Activated naive CD4-positive, alpha-beta T cell (primary cell): ENCODE data around the gene SMO.
"Not testable (repeated sequence)": the region's sequence is repeated elsewhere in the genome, so short reads cannot be mapped to it uniquely, and the experiment has no call there.

Experiments used
- DNase-seq, 4 experiments: peaks; one replicate each; lab custom pipeline; 2025; lab: John Stamatoyannopoulos, UW

Gene SMO

DNA sequence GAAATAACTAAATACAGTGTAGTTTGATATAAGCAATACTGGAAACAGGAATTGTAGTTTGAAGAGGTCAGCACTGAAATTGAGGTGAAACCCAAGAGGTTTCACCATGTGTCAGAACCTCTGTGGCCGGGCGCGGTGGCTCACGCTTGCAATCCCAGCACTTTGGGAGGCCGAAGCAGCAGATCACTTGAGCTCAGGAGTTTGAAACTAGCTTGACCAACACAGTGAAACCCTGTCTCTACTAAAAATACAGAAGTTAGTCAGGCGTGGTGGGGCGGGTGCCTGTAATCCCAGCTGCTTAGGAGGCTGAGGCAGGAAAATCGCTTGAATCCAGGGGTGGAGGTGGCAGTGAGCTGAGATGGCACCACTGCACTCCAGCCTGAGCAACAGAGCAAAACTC lies 50.1 kb downstream of the SMO start:
- DNase-seq = no peak

DNA sequence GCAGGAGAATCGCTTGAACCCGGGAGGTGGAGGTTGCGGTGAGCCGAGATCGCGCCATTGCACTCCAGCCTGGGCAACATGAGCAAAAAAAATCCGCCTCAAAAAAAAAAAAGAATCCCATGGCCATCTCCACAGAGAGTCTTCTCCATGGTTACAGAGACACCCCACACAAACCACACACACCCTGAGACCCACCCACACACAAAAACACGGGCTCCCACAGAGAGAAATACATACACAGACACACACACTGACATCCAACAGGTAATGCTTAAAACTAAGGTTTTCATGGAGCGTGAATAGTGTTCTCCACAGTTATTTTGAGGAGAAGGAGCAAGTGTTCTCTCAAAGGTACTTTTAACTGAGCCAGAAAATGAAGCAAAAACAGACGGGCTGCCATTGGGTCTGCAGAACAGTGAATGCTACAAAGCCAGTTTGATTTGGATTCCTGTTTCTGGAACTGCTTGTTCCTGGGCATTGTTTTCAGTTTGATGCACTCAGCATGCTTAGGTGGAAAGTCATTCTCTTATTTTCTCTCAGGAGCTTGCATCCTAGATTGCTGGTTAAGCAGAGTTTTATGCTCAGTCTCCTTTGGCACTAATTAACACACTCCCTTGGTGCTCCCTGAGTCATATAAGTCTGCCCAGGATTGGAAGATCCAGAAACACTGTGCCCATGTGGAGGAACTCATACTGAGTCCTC lies 51.8 kb downstream of the SMO start:
- no peak for DNase-seq

DNA sequence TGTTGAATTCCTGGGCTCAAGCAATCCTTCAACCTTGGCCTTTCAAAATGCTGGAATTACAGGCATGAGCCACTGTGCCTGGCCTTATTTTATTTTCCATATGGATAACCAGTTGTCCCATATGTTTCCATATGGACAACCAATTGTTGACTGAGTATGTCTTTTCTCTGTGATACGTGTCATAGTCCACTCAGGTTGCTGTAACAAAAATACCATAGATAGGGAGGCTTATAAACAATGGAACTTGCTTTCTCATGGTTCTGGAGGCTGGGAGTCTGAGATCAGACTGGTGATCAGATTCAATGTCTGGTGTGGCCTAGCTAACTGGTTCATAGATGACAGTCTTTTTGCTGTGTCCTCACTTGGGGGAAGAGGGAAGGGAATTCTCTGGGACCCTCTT lies 55.8 kb downstream of the SMO start:
- DNase-seq = no peak

DNA sequence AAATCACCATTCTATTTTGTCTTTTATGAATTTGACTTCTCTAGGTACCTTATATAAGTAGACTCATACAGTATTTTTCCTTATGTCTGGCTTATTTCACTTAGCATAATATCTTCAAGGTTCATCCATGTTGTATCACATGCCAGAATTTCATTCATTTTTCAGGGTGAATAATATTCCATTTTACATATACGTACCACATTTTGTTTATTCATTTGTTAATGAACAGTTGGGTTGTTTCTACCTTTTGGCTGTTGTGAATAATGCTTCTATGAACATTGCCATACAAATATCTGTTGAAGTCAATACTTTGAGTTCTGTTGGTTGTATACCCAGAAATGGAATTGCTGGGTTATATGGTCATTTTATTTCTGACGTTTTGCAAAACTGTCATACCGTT lies 57.1 kb downstream of the SMO start:
- DNase-seq = no peak

DNA sequence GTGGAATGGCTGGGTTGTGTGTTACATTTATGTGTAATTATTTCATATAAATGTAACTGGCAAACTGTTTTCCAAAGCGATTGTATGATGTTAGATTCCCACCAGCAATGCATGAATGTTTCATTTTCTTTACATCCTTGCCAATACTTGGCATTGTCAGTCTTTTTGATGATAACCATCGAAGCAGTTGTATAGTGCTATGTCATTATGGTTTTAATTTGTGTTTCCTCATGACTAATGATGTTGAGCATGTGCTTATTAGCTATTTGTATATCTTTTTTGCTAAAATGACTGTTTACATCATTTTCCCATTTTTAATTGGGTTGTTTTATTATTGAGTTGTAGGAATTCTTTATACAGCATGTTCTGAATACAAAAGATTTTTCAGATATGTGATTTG lies 58.7 kb downstream of the SMO start:
- no peak for DNase-seq

DNA sequence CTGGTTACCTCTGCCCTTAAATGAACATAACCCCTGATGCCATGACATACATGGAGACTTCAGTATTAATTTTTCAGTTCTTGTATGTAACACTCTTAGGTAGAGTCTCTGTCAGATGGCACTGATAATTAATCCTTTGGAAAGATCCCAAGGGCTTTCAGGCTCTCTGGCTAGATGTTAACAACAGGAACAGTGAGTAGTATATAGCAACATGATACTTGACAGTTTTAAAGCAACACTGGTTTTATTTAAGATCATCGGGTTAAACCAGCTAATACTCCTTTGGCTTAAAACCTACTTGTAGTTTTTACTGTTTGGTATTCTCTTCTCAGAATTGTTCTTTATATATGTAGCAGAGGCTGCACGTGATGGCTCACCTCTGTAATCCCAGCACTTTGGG lies 63.7 kb downstream of the SMO start:
- DNase-seq = no peak

DNA sequence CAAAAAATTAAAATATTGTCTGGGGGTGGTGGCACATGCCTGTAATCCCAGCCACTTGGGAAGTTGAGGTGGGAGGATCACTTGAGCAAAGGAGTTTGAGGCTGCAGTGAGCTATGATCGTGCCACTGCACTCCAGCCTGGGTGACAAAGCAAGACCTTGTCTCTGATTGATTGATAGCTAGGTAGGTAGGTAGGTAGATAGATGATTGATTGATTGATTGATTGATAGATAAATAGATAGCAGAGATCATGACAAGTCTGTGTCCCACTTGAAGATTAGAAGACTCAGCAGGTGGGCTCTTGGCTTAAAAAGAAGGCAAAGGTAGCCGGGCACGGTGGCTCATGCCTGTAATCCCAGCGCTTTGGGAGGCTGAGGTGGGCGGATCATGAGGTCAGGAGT lies 64.2 kb downstream of the SMO start:
- DNase-seq = not testable (repeated sequence)

DNA sequence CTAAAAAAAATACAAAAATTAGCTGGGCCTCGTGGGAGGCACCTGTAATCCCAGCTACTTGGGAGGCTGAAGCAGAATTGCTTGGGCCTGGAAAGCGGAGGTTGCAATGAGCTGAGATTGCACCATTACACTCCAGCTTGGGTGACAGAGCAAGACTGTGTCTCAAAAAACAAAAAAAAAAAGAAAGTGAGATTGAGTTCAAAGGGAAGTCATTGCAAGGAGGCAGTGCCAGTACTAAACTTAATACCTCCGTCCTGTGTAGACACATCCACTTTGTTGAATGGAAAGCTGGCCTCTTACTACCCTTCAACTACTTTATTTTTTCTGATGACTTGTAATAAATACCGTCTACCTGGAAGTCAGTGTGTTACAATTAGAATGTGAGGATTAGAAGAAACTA lies 67.4 kb downstream of the SMO start:
- no peak for DNase-seq

DNA sequence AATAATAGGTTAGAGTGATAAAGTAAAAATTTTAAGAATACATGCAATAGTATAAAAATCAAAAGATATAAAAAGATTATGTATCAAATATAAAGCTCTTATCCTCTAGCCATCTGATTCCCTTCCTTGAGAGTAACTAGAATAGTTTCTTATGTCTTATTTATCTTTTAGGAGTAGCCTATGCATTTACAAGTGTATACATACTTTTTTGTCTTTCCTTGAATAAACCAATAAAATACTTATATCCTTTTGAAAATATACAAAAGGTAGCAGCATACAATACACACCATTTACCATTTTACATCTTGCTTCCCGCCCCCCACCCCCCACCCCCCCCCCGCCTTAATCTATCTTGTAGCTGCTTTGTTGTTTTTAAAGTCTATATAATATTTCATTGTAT lies 67.8 kb downstream of the SMO start:
- DNase-seq = no peak

DNA sequence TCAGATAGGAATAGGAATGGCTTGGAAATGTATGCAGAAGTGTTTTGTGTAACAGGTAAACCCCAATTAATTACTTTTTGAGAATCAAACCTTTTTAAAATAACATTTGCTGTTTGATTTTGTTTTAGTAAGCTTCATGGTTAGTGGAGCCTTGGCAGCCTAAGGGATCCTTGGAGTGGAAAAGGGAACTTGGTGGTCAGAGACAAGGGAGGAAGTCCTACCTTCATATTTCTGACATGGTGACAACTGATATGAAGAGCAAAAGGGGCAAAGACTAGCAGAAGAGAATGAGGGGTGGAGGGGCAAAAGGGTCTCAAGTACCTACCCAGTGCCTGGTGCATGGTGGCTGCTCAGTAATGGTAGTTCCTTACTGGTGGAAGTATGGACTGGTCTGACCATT lies 68.7 kb downstream of the SMO start:
- no peak for DNase-seq

DNA sequence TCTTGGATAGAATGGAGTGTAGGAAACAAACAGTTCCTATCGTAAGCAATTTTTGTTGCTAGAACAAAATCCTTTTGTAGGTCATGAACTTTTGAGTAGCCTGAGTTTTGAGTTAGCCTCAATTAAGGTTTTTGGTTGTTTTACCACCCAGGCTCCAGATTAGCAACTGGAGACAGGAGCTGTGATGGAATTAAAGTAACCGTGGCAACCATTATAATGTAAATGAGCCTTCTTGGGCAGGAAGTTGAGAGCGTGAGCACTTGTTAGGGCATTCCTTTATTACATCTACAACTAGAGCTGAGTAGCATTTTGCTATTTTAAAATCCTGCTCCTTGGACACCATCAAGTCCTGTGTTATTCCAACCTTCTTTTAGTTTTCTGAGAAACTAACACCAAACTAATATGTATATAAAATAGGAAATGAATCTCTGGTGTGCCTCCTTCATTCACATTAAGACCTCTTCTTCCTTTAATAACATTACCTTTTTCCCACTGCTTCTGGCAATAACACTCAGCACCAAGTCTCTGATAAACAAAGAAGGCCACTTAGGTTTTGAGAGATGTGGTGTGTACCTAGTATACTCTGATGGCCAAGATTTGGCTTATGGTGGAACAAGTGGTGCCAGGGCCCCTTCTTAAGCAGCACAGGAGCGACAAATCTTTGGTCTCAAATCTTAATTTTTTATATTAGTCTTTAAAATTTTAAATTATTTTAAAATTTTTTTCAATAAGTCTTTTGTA lies 70.4 kb downstream of the SMO start:
- DNase-seq = no peak

DNA sequence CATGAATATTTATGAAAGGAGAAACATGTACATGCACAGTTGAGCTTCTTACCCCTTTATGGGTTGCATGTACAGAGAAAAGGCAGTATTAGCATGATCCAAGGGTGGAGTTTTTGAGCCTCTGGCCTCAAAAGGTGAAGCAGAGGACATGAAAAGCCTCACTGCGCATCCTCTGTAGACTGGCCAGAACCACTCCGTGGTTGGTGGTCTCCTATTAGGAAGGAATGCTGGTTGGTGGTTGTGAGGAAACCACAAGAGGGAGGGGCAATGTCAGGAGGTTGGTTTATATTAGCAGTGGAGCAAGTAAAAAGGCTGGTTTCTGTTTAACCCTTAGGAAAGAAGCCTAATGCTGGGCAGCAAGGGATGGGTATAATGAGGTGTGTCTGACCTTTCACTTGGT lies 73.9 kb downstream of the SMO start:
- DNase-seq = no peak
